ENCODE results near the gene CHMP1B.

GRCh38 chr18:11830585-11830984 lies 20.6 kb upstream of the CHMP1B start:
- TF ChIP-seq EZH2phosphoT487 (IDR thresholded peaks at IDR 0.05; ENCODE audit: low read depth) (no peak), CTCF (IDR thresholded peaks at IDR 0.05; ENCODE audit: low read depth, low read length) (no peak)
